HCT116 (cell line): ENCODE measurements around the gene CDK19. TPM values are rescaled to one million over a fixed set of nuclear protein-coding genes. Genes with fewer than 3 reads are reported as not detected.

Experiments
- ATAC-seq: fragments of 200-7000 bp; cut with Tn5 transposase; 2 replicates; pipeline ENCODE4 v1.9.1; 2020; ENCODE audit warnings: mild to moderate bottlenecking, moderate library complexity
- BruUV-seq: library from RNA; stranded (reverse); fragments of 400-500 nt; replicated peaks from 2 replicates; lab custom pipeline; 2021; lab: Mats Ljungman, UMichigan
- CTCF ChIA-PET: fragments of 300-600 bp; sonication (Branson Sonifier 250); formaldehyde crosslinking; loops from one replicate; lab custom pipeline; 2021; ENCODE audit warnings: antibody characterized with exemption; lab: Charles Lee
- POLR2A ChIA-PET: fragments of 300-600, 350-600 bp; sonication (Branson Sonifier 250); formaldehyde crosslinking; loops from one replicate; lab custom pipeline; 2021; ENCODE audit warnings: antibody characterized with exemption; lab: Charles Lee
- RAD21 ChIA-PET, 2 experiments: fragments of 300-600 bp; sonication (Branson Sonifier 250); formaldehyde crosslinking; loops; one replicate each; lab custom pipeline; 2023; ENCODE audit warnings: low total read pairs in 2 of 2; ENCODE audit not compliant: uncharacterized antibody in 2 of 2, unreplicated experiment in 2 of 2, low non-redundant PET in 1 of 2; lab: Charles Lee
- DNase-seq: peaks from one replicate; pipeline ENCODE4 v3.0.0-alpha.2; 2010; ENCODE audit warnings: low read depth, low spot score
- H2AFZ ChIP-seq: fragments of 200-600 bp; shearing (Covaris generic), sonication (generic); 2 replicates; pipeline ENCODE4 v1.6.1; 2017; ENCODE audit warnings: low read depth, mixed run types, mixed read lengths, antibody characterized with exemption, low read length; ENCODE audit not compliant: poor library complexity, severe bottlenecking
- H3K27ac ChIP-seq: 2 replicates; pipeline ENCODE4 v1.5.1; 2012; ENCODE audit warnings: low read depth, low read length
- H3K27me3 ChIP-seq: fragments of 200-600 bp; sonication (generic); 2 replicates; pipeline ENCODE4 v1.6.1; 2016; ENCODE audit warnings: mixed run types, low read length, mixed read lengths; ENCODE audit not compliant: insufficient read depth
- H3K36me3 ChIP-seq, 2 experiments: fragments of 200-500 bp in 1 of 2; fragments of 200-600 bp in 1 of 2; sonication (Bioruptor generic) in 1 of 2; sonication (generic) in 1 of 2; 2 replicates each; pipeline versions ENCODE4 v1.5.1 to v1.6.1; 2014 to 2016; ENCODE audit warnings: low read length in 2 of 2, inconsistent platforms in 1 of 2, mixed read lengths in 1 of 2, mixed run types in 1 of 2; ENCODE audit not compliant: insufficient read depth in 2 of 2, control insufficient read depth in 1 of 2
- H3K4me1 ChIP-seq, 2 experiments: fragments of 200-600 bp in 1 of 2; sonication (generic) in 1 of 2; 2 replicates each; pipeline versions ENCODE4 v1.5.1 to v1.6.1; 2012 to 2017; ENCODE audit warnings: low read length in 2 of 2, inconsistent platforms in 1 of 2, mild to moderate bottlenecking in 1 of 2, mixed read lengths in 1 of 2, mixed run types in 1 of 2, moderate library complexity in 1 of 2; ENCODE audit not compliant: insufficient read depth in 2 of 2, control insufficient read depth in 1 of 2
- H3K4me2 ChIP-seq: fragments of 200-600 bp; sonication (generic); 2 replicates; pipeline ENCODE4 v1.6.1; 2017; ENCODE audit warnings: mixed run types, low read length, mixed read lengths
- H3K4me3 ChIP-seq, 2 experiments: fragments of 200-600 bp in 1 of 2; sonication (generic) in 1 of 2; replicated peaks in 1 of 2; 2 replicates each; pipeline ENCODE4 v1.5.1; 2011 to 2016; ENCODE audit warnings: low read length in 2 of 2, control low read depth in 1 of 2, low read depth in 1 of 2, mild to moderate bottlenecking in 1 of 2, mixed read lengths in 1 of 2, mixed run types in 1 of 2
- H3K79me2 ChIP-seq: fragments of 200-600 bp; sonication (generic); 2 replicates; pipeline ENCODE4 v1.6.1; 2017; ENCODE audit warnings: mild to moderate bottlenecking, mixed run types, low read length, moderate library complexity, mixed read lengths; ENCODE audit not compliant: insufficient read depth
- H3K9ac ChIP-seq: fragments of 200-600 bp; sonication (generic); 2 replicates; pipeline ENCODE4 v1.6.1; 2016; ENCODE audit warnings: low read length, mixed read lengths
- H3K9me2 ChIP-seq: fragments of 200-600 bp; sonication (generic), shearing (Covaris generic); 2 replicates; pipeline ENCODE4 v1.6.1; 2017; ENCODE audit warnings: mixed run types, mild to moderate bottlenecking, moderate library complexity; ENCODE audit not compliant: insufficient read depth
- H3K9me3 ChIP-seq, 2 experiments: fragments of 200-500 bp in 1 of 2; fragments of 200-600 bp in 1 of 2; sonication (Bioruptor generic) in 1 of 2; sonication (generic) in 1 of 2; 2 replicates each; pipeline ENCODE4 v1.6.1; 2014 to 2017; ENCODE audit warnings: low read length in 2 of 2, mixed read lengths in 2 of 2, inconsistent platforms in 1 of 2, low read depth in 1 of 2, mild to moderate bottlenecking in 1 of 2, mixed run types in 1 of 2, moderate library complexity in 1 of 2; ENCODE audit not compliant: control insufficient read depth in 1 of 2, insufficient read depth in 1 of 2
- H4K20me1 ChIP-seq: fragments of 200-600 bp; sonication (generic), shearing (Covaris generic); 2 replicates; pipeline ENCODE4 v1.6.1; 2017; ENCODE audit warnings: mixed run types, mild to moderate bottlenecking, moderate library complexity; ENCODE audit not compliant: insufficient read depth
- ATF3 ChIP-seq: IDR thresholded peaks from 2 replicates; pipeline ENCODE4 v1.6.1; 2012
- CBX3 ChIP-seq: IDR thresholded peaks from 2 replicates; pipeline ENCODE4 v1.6.1; 2012; ENCODE audit warnings: low read depth
- CEBPB ChIP-seq: IDR thresholded peaks from 2 replicates; pipeline ENCODE4 v1.6.1; 2012; ENCODE audit warnings: low read depth
- CTCF ChIP-seq, 3 experiments: fragments of 200-600 bp in 1 of 3; sonication (generic) in 1 of 3; IDR thresholded peaks in 2 of 3; conservative IDR thresholded peaks in 1 of 3; 2 replicates each; pipeline ENCODE4 v1.5.1; 2012 to 2017; ENCODE audit warnings: low read depth in 2 of 3, low read length in 2 of 3, antibody characterized with exemption in 1 of 3, borderline replicate concordance in 1 of 3, control low read depth in 1 of 3, mild to moderate bottlenecking in 1 of 3, mixed read lengths in 1 of 3, mixed run types in 1 of 3, moderate library complexity in 1 of 3; ENCODE audit not compliant: insufficient read depth in 1 of 3
- EGR1 ChIP-seq: IDR thresholded peaks from 2 replicates; pipeline ENCODE4 v1.6.1; 2012; ENCODE audit warnings: low read depth
- ELF1 ChIP-seq: IDR thresholded peaks from 2 replicates; pipeline ENCODE4 v1.6.1; 2012; ENCODE audit warnings: low read depth, borderline replicate concordance
- EZH2 ChIP-seq: fragments of 200-600 bp; sonication (generic); IDR thresholded peaks from 2 replicates; pipeline ENCODE4 v1.6.1; 2017; ENCODE audit warnings: antibody characterized with exemption, mixed run types
- EZH2phosphoT487 ChIP-seq: fragments of 200-600 bp; IDR thresholded peaks from 2 replicates; pipeline ENCODE4 v1.6.1; 2018; ENCODE audit warnings: antibody characterized with exemption, borderline replicate concordance
- JUND ChIP-seq: IDR thresholded peaks from 2 replicates; pipeline ENCODE4 v1.6.1; 2012
- POLR2A ChIP-seq: IDR thresholded peaks from 2 replicates; pipeline ENCODE4 v1.7.0; 2011; ENCODE audit warnings: borderline replicate concordance; ENCODE audit not compliant: insufficient read depth, insufficient read length; ENCODE audit errors: extremely low read depth
- POLR2AphosphoS5 ChIP-seq: IDR thresholded peaks from 2 replicates; pipeline ENCODE4 v1.6.1; 2011; ENCODE audit warnings: mild to moderate bottlenecking, low read depth, low read length, moderate library complexity
- RAD21 ChIP-seq: IDR thresholded peaks from 2 replicates; pipeline ENCODE4 v1.6.1; 2012; ENCODE audit warnings: low read depth, mild to moderate bottlenecking
- SIN3A ChIP-seq: IDR thresholded peaks from 2 replicates; pipeline ENCODE4 v1.6.1; 2012; ENCODE audit warnings: low read depth
- SP1 ChIP-seq: IDR thresholded peaks from 2 replicates; pipeline ENCODE4 v1.6.1; 2012; ENCODE audit warnings: low read depth
- SRF ChIP-seq: IDR thresholded peaks from 2 replicates; pipeline ENCODE4 v1.6.1; 2012; ENCODE audit warnings: low read depth
- TCF7L2 ChIP-seq: IDR thresholded peaks from 2 replicates; pipeline ENCODE4 v1.7.0; 2011; ENCODE audit warnings: borderline replicate concordance, inconsistent platforms; ENCODE audit not compliant: insufficient read depth, insufficient read length; ENCODE audit errors: extremely low read depth
- YY1 ChIP-seq: IDR thresholded peaks from 2 replicates; pipeline ENCODE4 v1.6.1; 2011; ENCODE audit warnings: low read length, low read depth, moderate library complexity, mild to moderate bottlenecking; ENCODE audit not compliant: insufficient replicate concordance; ENCODE audit errors: extremely low read depth
- ZFX ChIP-seq: fragments of 450-650 bp; IDR thresholded peaks from 2 replicates; pipeline ENCODE4 v1.6.1; 2017
- ZNF274 ChIP-seq: fragments of 200-500 bp; sonication (Bioruptor generic); IDR thresholded peaks from 2 replicates; pipeline ENCODE4 v1.6.1; 2014; ENCODE audit warnings: mild to moderate bottlenecking, low read depth, low read length, inconsistent platforms
- intact Hi-C: fragments of 100-400 bp; cut with micrococcal nuclease; formaldehyde crosslinking; loops from 2 replicates; pipeline ENCODE4 v1.10.0; 2022
- total RNA-seq: library from RNA; stranded (reverse); gene quantifications from one replicate; pipeline ENCODE4 v1.2.1, GENCODE V29; 2021; ENCODE audit not compliant: unreplicated experiment

Gene CDK19
- total RNA-seq, 1 experiment from 2014 or later: 20.0 TPM

DNA sequence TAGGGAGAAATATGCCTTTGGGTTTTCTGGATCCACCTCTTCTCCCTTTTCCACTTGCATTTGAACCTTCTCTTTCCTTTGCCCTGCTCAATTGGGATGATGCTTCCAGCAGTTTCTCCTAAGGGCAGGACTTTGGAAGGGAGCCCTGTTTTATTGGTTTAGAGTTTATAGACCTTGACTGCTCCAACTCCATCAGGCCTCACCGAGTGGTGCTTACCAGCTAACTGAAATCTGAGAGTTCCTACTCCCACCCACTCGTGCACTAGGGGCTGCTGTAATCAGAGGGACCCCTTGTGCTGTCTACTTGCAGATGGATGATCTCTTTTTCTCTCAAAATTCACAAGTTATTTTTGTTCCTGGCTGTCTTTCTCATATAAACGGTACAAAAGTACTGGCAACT lies 217.5 kb downstream of the CDK19 start:
- no peak overlapping the region for H3K4me3 ChIP-seq
- CTCF ChIA-PET: no interaction called here
- intact Hi-C loops: no loop called here

DNA sequence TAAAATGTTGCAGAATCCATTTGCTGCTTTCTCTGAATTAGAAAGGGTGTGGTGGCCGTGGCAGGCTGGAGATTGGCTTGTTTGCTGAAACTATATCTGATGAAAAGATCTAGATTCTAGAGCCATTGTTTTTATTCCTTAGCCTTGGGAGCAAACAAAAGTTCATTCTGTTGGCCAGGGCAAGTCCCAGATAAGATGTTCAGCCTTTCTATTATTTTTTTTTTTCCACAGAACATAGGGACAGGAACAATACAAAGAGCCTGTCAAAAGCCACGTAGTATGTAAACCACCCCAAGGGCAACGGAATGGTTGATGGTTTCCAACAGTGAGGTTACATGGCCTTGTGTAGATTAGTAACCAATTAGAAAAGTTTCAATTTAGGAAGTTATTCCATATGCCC lies 218.9 kb downstream of the CDK19 start:
- Histone ChIP-seq H4K20me1 (no peaks in the 10 kb centered on the region), H3K79me2 (no peaks in the 10 kb centered on the region), H3K4me3 (no peak overlapping the region), H3K9me3 (no peaks in the 10 kb centered on the region), H2AFZ (no peak overlapping the region), H3K4me1 (no peaks in the 10 kb centered on the region), H3K4me2 (no peak overlapping the region), H3K9ac (no peak overlapping the region), H3K27me3 (no peaks in the 10 kb centered on the region), H3K36me3 (no peaks in the 10 kb centered on the region), H3K9me2 (no peaks in the 10 kb centered on the region), H3K27ac (no peak overlapping the region)
- intact Hi-C loops: no loop called here
- ChIA-PET RAD21 (no interaction called here), CTCF (no interaction called here), POLR2A (no interaction called here)
- DNase-seq: no peak
- BruUV-seq: no TSS peak
- ATAC-seq: no peak
- no peak for TF ChIP-seq ELF1
- no peak for TF ChIP-seq RAD21
- no peak for TF ChIP-seq POLR2A
- TF ChIP-seq EGR1: no peak
- TF ChIP-seq EZH2: no peak
- no peak for TF ChIP-seq ZNF274
- TF ChIP-seq CEBPB: no peak
- no peak for TF ChIP-seq TCF7L2
- TF ChIP-seq ZFX: no peak
- TF ChIP-seq SRF: no peak
- no peak for TF ChIP-seq EZH2phosphoT487
- no peak for TF ChIP-seq CTCF (IDR thresholded peaks at IDR 0.05 in 2 of 3, conservative IDR thresholded peaks at IDR 0.05 in 1 of 3; ENCODE audit: borderline replicate concordance in 1 of 3, insufficient read depth in 1 of 3, low read depth in 2 of 3, low read length in 2 of 3)
- no peak for TF ChIP-seq POLR2AphosphoS5
- no peak for TF ChIP-seq SIN3A
- TF ChIP-seq CBX3: no peak
- no peak for TF ChIP-seq YY1
- TF ChIP-seq SP1: no peak

More for the DNA sequence above, 217.5 kb downstream of the CDK19 start:
- Histone ChIP-seq H3K9me3 (no peaks in the 10 kb centered on the region), H3K9ac (no peak overlapping the region), H3K4me2 (no peak overlapping the region), H3K27me3 (no peaks in the 10 kb centered on the region), H3K79me2 (no peaks in the 10 kb centered on the region), H3K27ac (no peak overlapping the region), H3K36me3 (no peaks in the 10 kb centered on the region), H3K9me2 (no peaks in the 10 kb centered on the region), H3K4me1 (no peaks in the 10 kb centered on the region), H2AFZ (no peak overlapping the region), H4K20me1 (no peaks in the 10 kb centered on the region)
- POLR2A ChIA-PET: no interaction called here
- BruUV-seq: no TSS peak
- TF ChIP-seq ATF3: no peak
- no peak for TF ChIP-seq SP1
- no peak for TF ChIP-seq JUND
- no peak for TF ChIP-seq CEBPB
- TF ChIP-seq ELF1: no peak
- RAD21 ChIA-PET: no interaction called here
- no peak for ATAC-seq
- DNase-seq: no peak
